HUDEP-2 (cell line): ENCODE results near the gene FRAT1.

Experiments used
- DNase-seq, 76 experiments: peaks; one replicate each; lab custom pipeline; 2025; ENCODE audit not compliant: unreplicated experiment in 76 of 76; lab: John Stamatoyannopoulos, UW

FRAT1 gene

GRCh38 chr10:97363071-97363470 lies 44.0 kb downstream of the FRAT1 start:
- DNase-seq: no peak

DNA sequence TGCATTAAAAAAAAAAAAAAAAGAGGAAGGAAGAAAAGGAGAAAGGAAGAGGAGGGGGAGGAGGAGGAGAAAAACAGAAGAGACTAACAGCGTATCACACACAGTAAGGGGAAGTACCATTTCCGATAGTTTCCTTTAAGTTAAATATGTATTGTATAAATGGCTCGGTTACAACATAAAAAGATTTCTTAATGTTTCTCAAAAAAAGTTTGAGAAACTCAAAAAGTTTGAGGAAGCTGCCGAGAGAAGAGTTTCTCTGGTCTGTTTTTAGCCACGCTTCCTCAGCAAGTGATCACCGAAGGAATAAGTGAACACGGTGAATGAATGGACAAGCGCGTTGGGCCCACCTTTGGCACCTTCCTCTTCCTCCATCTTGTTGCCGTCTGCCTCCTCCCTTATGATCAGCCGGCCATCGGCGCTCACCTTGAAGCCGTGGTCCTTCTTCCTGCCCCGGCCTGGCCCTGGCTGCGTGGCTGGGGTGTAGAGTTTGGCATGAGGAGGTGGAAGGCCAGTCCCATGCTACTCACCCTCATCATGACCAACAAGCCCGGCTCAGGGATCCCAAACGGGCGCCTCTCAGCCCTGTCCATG lies 46.8 kb downstream of the FRAT1 start:
- DNase-seq: no peak

GRCh38 chr10:97366572-97366971 lies 47.5 kb downstream of the FRAT1 start:
- no peak for DNase-seq

DNA sequence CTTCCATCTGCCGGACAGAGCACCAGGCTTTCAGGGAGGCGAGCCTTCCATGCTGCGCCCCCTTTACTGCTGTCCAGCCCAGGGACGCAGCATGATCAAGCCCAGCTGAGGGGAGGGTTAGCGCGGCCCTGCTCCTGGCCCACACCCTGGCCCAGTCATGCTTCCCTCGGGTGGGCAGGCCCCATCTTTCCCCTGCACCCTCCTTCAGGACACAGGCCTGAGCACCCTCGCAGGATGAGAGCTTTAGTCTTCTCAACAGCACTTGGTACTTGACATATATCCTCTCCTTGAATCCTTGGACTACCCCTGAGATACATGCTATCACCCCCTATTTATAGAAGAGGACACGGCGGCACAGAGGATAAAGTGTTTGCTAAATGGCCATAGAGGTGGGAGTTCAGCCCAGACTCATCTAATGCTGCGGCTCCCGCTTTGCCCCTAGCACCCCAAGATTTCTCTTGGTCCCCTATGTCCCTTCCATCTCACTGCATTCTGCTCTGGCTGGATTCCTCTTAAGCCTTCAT lies 48.1 kb downstream of the FRAT1 start:
- no peak for DNase-seq
